ENCODE measurements around the gene PKM.

PKM gene

GRCh38 chr15:72197041-72197459 lies 33.9 kb downstream of the PKM start:
- H3K27ac ChIP-seq (replicated peaks): no peak overlapping the region
- TF ChIP-seq, protein P1, sequence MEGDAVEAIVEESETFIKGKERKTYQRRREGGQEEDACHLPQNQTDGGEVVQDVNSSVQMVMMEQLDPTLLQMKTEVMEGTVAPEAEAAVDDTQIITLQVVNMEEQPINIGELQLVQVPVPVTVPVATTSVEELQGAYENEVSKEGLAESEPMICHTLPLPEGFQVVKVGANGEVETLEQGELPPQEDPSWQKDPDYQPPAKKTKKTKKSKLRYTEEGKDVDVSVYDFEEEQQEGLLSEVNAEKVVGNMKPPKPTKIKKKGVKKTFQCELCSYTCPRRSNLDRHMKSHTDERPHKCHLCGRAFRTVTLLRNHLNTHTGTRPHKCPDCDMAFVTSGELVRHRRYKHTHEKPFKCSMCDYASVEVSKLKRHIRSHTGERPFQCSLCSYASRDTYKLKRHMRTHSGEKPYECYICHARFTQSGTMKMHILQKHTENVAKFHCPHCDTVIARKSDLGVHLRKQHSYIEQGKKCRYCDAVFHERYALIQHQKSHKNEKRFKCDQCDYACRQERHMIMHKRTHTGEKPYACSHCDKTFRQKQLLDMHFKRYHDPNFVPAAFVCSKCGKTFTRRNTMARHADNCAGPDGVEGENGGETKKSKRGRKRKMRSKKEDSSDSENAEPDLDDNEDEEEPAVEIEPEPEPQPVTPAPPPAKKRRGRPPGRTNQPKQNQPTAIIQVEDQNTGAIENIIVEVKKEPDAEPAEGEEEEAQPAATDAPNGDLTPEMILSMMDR (IDR thresholded peaks at IDR 0.05; ENCODE audit: insufficient read depth, low read length): no peak
- TF ChIP-seq, protein P2, sequence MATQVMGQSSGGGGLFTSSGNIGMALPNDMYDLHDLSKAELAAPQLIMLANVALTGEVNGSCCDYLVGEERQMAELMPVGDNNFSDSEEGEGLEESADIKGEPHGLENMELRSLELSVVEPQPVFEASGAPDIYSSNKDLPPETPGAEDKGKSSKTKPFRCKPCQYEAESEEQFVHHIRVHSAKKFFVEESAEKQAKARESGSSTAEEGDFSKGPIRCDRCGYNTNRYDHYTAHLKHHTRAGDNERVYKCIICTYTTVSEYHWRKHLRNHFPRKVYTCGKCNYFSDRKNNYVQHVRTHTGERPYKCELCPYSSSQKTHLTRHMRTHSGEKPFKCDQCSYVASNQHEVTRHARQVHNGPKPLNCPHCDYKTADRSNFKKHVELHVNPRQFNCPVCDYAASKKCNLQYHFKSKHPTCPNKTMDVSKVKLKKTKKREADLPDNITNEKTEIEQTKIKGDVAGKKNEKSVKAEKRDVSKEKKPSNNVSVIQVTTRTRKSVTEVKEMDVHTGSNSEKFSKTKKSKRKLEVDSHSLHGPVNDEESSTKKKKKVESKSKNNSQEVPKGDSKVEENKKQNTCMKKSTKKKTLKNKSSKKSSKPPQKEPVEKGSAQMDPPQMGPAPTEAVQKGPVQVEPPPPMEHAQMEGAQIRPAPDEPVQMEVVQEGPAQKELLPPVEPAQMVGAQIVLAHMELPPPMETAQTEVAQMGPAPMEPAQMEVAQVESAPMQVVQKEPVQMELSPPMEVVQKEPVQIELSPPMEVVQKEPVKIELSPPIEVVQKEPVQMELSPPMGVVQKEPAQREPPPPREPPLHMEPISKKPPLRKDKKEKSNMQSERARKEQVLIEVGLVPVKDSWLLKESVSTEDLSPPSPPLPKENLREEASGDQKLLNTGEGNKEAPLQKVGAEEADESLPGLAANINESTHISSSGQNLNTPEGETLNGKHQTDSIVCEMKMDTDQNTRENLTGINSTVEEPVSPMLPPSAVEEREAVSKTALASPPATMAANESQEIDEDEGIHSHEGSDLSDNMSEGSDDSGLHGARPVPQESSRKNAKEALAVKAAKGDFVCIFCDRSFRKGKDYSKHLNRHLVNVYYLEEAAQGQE (IDR thresholded peaks at IDR 0.05; ENCODE audit: insufficient replicate concordance, low read depth): no peak
- TF ChIP-seq SPI1 (IDR thresholded peaks at IDR 0.05; ENCODE audit: borderline replicate concordance, low read depth): no peak
- TF ChIP-seq GABPA (IDR thresholded peaks at IDR 0.05; ENCODE audit: low read depth): no peak
- no peak for DNase-seq (ENCODE audit: low read depth in 1 of 2, low spot score in 1 of 2)
- H3K4me3 ChIP-seq (replicated peaks; ENCODE audit: insufficient read depth, low read length): no peak overlapping the region
- no peaks in the 10 kb centered on the region for H3K27me3 ChIP-seq (ENCODE audit: insufficient read depth, poor library complexity, severe bottlenecking)

- DNase-seq (ENCODE audit: low read depth in 1 of 2, low spot score in 1 of 2): no peak
- H3K4me3 ChIP-seq (replicated peaks; ENCODE audit: insufficient read depth, low read length): no peak overlapping the region
- TF ChIP-seq, protein P2 (IDR thresholded peaks at IDR 0.05; ENCODE audit: insufficient replicate concordance, low read depth): no peak
- TF ChIP-seq, protein P1 (IDR thresholded peaks at IDR 0.05; ENCODE audit: insufficient read depth, low read length): no peak
- no peak for TF ChIP-seq SPI1 (IDR thresholded peaks at IDR 0.05; ENCODE audit: borderline replicate concordance, low read depth)
- no peak for TF ChIP-seq POLR2AphosphoS5 (IDR thresholded peaks at IDR 0.05; ENCODE audit: low read depth)
- no peak for TF ChIP-seq GABPA (IDR thresholded peaks at IDR 0.05; ENCODE audit: low read depth)
- no peak overlapping the region for H3K27ac ChIP-seq (replicated peaks)
- H3K27me3 ChIP-seq (ENCODE audit: insufficient read depth, poor library complexity, severe bottlenecking): no peaks in the 10 kb centered on the region
Measured at GRCh38 chr15:72196409-72197040, 34.5 kb downstream of the PKM start.

DNA sequence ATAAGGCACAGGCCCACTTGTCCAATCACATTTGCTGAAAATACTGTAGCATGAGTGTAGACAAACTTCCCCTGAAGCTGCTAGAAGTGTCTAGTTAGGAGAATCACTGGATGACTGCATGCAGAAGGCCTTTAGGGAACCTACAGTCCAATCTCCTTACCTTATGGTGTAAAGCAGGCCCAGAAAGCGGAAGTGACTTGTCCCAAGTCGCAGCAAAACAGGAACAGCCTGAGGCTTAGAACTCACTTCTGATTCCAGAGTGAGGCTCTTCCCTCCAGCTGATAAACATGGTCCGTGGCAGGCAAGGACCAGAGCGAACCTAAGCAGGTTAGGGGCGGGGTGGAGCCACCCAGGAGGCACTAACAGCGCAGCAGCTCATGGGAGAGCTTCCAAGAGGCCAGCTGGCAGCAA lies 35.9 kb downstream of the PKM start:
- DNase-seq (ENCODE audit: low read depth in 1 of 2, low spot score in 1 of 2): peak; percentile 77 to 93

More for the DNA sequence above, 35.9 kb downstream of the PKM start:
- Histone ChIP-seq H3K4me3 (replicated peaks; ENCODE audit: insufficient read depth, low read length) (no peak overlapping the region), H3K27ac (replicated peaks) (no peak overlapping the region), H3K27me3 (ENCODE audit: insufficient read depth, poor library complexity, severe bottlenecking) (no peaks in the 10 kb centered on the region)
- TF ChIP-seq, protein P1 (IDR thresholded peaks at IDR 0.05; ENCODE audit: insufficient read depth, low read length): no peak
- TF ChIP-seq, protein P2 (IDR thresholded peaks at IDR 0.05; ENCODE audit: insufficient replicate concordance, low read depth): no peak
- TF ChIP-seq GABPA (IDR thresholded peaks at IDR 0.05; ENCODE audit: low read depth) (no peak), SPI1 (IDR thresholded peaks at IDR 0.05; ENCODE audit: borderline replicate concordance, low read depth) (peak; percentile 100), POLR2AphosphoS5 (IDR thresholded peaks at IDR 0.05; ENCODE audit: low read depth) (no peak)
